Liver (tissue), 9 donors: Measurements from ENCODE around the gene METTL8. TPM values are rescaled to one million over a fixed set of nuclear protein-coding genes. Genes with fewer than 3 reads are reported as not detected.

Experiments
- DNase-seq: peaks from one replicate; pipeline ENCODE4 v3.0.0-alpha.2; 2017; ENCODE audit warnings: low spot score
- H3K27ac ChIP-seq, 2 donors: one replicate each; pipeline ENCODE4 v1.7.0; 2013; ENCODE audit warnings: inconsistent platforms in 2 of 2, low read length in 2 of 2, control low read depth in 1 of 2, low read depth in 1 of 2, mild to moderate bottlenecking in 1 of 2
- H3K27me3 ChIP-seq, 4 donors: one replicate each; pipeline versions ENCODE4 v1.6.1 to v1.7.0; 2013; ENCODE audit warnings: low read length in 3 of 4, inconsistent platforms in 1 of 4, mild to moderate bottlenecking in 1 of 4, moderate library complexity in 1 of 4; ENCODE audit not compliant: control insufficient read depth in 4 of 4, insufficient read depth in 4 of 4
- H3K36me3 ChIP-seq, 4 donors: one replicate each; pipeline versions ENCODE4 v1.6.1 to v1.7.0; 2013; ENCODE audit warnings: low read length in 3 of 4, mild to moderate bottlenecking in 3 of 4, low read depth in 1 of 4, moderate library complexity in 1 of 4; ENCODE audit not compliant: control insufficient read depth in 4 of 4, insufficient read depth in 3 of 4
- H3K4me1 ChIP-seq, 4 donors: one replicate each; pipeline versions ENCODE4 v1.6.1 to v1.7.0; 2013; ENCODE audit warnings: low read length in 3 of 4, mild to moderate bottlenecking in 3 of 4, moderate library complexity in 1 of 4; ENCODE audit not compliant: control insufficient read depth in 4 of 4, insufficient read depth in 4 of 4
- H3K4me3 ChIP-seq, 3 donors: one replicate each; pipeline versions ENCODE4 v1.6.1 to v1.7.0; 2013; ENCODE audit warnings: low read length in 3 of 3, control low read depth in 1 of 3, low read depth in 1 of 3, mild to moderate bottlenecking in 1 of 3
- H3K9ac ChIP-seq, 2 donors: one replicate each; pipeline ENCODE4 v1.7.0; 2013; ENCODE audit warnings: low read length in 2 of 2, mild to moderate bottlenecking in 2 of 2, moderate library complexity in 2 of 2, control low read depth in 1 of 2, low read depth in 1 of 2
- H3K9me3 ChIP-seq, 4 donors: one replicate each; pipeline versions ENCODE4 v1.6.1 to v1.7.0; 2013; ENCODE audit warnings: low read length in 3 of 4; ENCODE audit not compliant: control insufficient read depth in 4 of 4
- EGR1 ChIP-seq, 2 donors: IDR thresholded peaks; 2 replicates each; pipeline ENCODE4 v1.6.1; 2016 to 2018; ENCODE audit warnings: antibody characterized with exemption in 2 of 2, low read depth in 2 of 2
- FOXA1 ChIP-seq: IDR thresholded peaks from 2 replicates; pipeline ENCODE4 v1.6.1; 2016; ENCODE audit warnings: antibody characterized with exemption
- FOXA2 ChIP-seq: IDR thresholded peaks from 2 replicates; pipeline ENCODE4 v1.6.1; 2016; ENCODE audit warnings: antibody characterized with exemption
- GABPA ChIP-seq, 2 donors: IDR thresholded peaks in 1 of 2; conservative IDR thresholded peaks in 1 of 2; 2 replicates each; pipeline ENCODE4 v1.6.1; 2016; ENCODE audit warnings: antibody characterized with exemption in 2 of 2, mild to moderate bottlenecking in 1 of 2, moderate library complexity in 1 of 2
- HNF4A ChIP-seq, 2 donors: conservative IDR thresholded peaks; 2 replicates each; pipeline ENCODE4 v1.6.1; 2016; ENCODE audit warnings: antibody characterized with exemption in 2 of 2, mild to moderate bottlenecking in 2 of 2
- HNF4G ChIP-seq: IDR thresholded peaks from 2 replicates; pipeline ENCODE4 v1.6.1; 2016; ENCODE audit warnings: antibody characterized with exemption
- JUND ChIP-seq, 2 donors: IDR thresholded peaks; 2 replicates each; pipeline ENCODE4 v1.6.1; 2016; ENCODE audit warnings: antibody characterized with exemption in 2 of 2
- NR2F2 ChIP-seq: IDR thresholded peaks from 2 replicates; pipeline ENCODE4 v1.6.1; 2016; ENCODE audit warnings: antibody characterized with exemption
- RAD21 ChIP-seq, 2 donors: IDR thresholded peaks; 2 replicates each; pipeline ENCODE4 v1.6.1; 2016; ENCODE audit warnings: antibody characterized with exemption in 2 of 2, mild to moderate bottlenecking in 2 of 2
- SP1 ChIP-seq: IDR thresholded peaks from 2 replicates; pipeline ENCODE4 v1.6.1; 2018; ENCODE audit warnings: antibody characterized with exemption, mild to moderate bottlenecking
- TAF1 ChIP-seq: conservative IDR thresholded peaks from 2 replicates; pipeline ENCODE4 v1.6.1; 2016; ENCODE audit warnings: antibody characterized with exemption, mild to moderate bottlenecking
- YY1 ChIP-seq: IDR thresholded peaks from 2 replicates; pipeline ENCODE4 v1.6.1; 2016; ENCODE audit warnings: antibody characterized with exemption, mild to moderate bottlenecking
- WGBS: extraction: QIAGEN DNeasy Blood & Tissue Kit; methylation state at CpG from one replicate; pipeline ENCODE4 v1.1.7; 2013; 5-methylcytosine and 5-hydroxymethylcytosine counted together
- polyA plus RNA-seq, 2 donors: library from polyadenylated mRNA; stranded (reverse) in 1 of 2; unstranded in 1 of 2; fragments of 200-250 nt in 1 of 2; fragments of >200 nt in 1 of 2; fragmentation: Nextera tagmentation in 1 of 2; extraction: Ambion mirVana in 1 of 2; gene quantifications; one replicate each; pipeline versions ENCODE4 v1.2.1 to v1.2.3, GENCODE V29; 2013 to 2015
- total RNA-seq, 2 donors: library from RNA; depleted of rRNA; stranded (reverse); fragments of >200 nt; gene quantifications; one replicate each; pipeline ENCODE4 v1.2.3, GENCODE V29; 2014
- TF ChIP-seq, protein P1 (sequence below): IDR thresholded peaks from 2 replicates; pipeline ENCODE4 v1.6.1; 2016; ENCODE audit warnings: antibody characterized with exemption
- TF ChIP-seq, protein P2 (sequence below): IDR thresholded peaks from 2 replicates; pipeline ENCODE4 v1.6.1; 2016; ENCODE audit warnings: antibody characterized with exemption
- TF ChIP-seq, protein P3 (sequence below): IDR thresholded peaks from 2 replicates; pipeline ENCODE4 v1.6.1; 2016; ENCODE audit warnings: antibody characterized with exemption, mild to moderate bottlenecking
- TF ChIP-seq, protein P4 (sequence below): fragments of 150-350 bp; IDR thresholded peaks from 2 replicates; pipeline ENCODE4 v1.5.1; 2017; ENCODE audit warnings: improper control_type of control experiment, low read depth, low read length; ENCODE audit not compliant: missing input control
- donor health status: healthy.
- donor health status: healthy.
- donor health status: healthy.
- donor health status: healthy.
- donor health status: healthy.

The METTL8 gene
- total and polyA plus RNA-seq, 4 donors, result 3.6 to 8.1 (median 5.9) TPM

DNA sequence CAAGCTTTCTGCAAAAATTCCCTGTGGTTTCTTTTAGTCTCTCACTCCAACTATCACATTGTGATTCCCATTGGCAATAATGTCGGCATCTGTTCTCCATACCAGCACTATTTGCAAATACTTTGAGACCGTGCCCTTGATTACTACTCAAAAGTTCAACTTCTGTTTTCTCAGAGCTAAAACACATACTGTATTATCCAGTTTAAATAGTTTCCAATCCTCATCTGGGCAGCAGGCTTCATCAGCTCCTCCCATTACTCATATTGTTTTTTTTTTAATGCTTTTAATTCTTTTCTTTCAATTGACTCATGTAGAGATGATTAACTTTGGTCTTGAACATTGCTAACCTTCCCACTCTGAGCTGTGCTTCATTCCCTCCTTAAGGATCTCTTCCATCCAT lies 135.8 kb downstream of the METTL8 start:
- Histone ChIP-seq H3K4me3 (no peak overlapping the region), H3K27ac (no peak overlapping the region), H3K4me1 (no peaks in the 10 kb centered on the region), H3K27me3 (no peaks in the 10 kb centered on the region), H3K9me3 (peaks cover 0 to 3% (median 0%) of the 10 kb centered on the region in 4 donors), H3K9ac (no peak overlapping the region), H3K36me3 (no peaks in the 10 kb centered on the region)
- WGBS, result 90% methylated on average over 2 of the region's 2 CpGs
- DNase-seq, result no peak
- no peak for TF ChIP-seq FOXA1
- TF ChIP-seq, protein P1, sequence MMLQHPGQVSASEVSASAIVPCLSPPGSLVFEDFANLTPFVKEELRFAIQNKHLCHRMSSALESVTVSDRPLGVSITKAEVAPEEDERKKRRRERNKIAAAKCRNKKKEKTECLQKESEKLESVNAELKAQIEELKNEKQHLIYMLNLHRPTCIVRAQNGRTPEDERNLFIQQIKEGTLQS, result no peak
- TF ChIP-seq JUND (IDR thresholded peaks at IDR 0.05), result no peak
- TF ChIP-seq RAD21 (IDR thresholded peaks at IDR 0.05), result no peak
- TF ChIP-seq, protein P2, sequence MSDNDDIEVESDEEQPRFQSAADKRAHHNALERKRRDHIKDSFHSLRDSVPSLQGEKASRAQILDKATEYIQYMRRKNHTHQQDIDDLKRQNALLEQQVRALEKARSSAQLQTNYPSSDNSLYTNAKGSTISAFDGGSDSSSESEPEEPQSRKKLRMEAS, result no peak
- no peak for TF ChIP-seq EGR1 (IDR thresholded peaks at IDR 0.05; ENCODE audit: low read depth in 2 of 2)
- TF ChIP-seq, protein P3, sequence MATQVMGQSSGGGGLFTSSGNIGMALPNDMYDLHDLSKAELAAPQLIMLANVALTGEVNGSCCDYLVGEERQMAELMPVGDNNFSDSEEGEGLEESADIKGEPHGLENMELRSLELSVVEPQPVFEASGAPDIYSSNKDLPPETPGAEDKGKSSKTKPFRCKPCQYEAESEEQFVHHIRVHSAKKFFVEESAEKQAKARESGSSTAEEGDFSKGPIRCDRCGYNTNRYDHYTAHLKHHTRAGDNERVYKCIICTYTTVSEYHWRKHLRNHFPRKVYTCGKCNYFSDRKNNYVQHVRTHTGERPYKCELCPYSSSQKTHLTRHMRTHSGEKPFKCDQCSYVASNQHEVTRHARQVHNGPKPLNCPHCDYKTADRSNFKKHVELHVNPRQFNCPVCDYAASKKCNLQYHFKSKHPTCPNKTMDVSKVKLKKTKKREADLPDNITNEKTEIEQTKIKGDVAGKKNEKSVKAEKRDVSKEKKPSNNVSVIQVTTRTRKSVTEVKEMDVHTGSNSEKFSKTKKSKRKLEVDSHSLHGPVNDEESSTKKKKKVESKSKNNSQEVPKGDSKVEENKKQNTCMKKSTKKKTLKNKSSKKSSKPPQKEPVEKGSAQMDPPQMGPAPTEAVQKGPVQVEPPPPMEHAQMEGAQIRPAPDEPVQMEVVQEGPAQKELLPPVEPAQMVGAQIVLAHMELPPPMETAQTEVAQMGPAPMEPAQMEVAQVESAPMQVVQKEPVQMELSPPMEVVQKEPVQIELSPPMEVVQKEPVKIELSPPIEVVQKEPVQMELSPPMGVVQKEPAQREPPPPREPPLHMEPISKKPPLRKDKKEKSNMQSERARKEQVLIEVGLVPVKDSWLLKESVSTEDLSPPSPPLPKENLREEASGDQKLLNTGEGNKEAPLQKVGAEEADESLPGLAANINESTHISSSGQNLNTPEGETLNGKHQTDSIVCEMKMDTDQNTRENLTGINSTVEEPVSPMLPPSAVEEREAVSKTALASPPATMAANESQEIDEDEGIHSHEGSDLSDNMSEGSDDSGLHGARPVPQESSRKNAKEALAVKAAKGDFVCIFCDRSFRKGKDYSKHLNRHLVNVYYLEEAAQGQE, result no peak
- TF ChIP-seq YY1, result no peak
- TF ChIP-seq HNF4G, result no peak
- TF ChIP-seq FOXA2, result no peak
- TF ChIP-seq NR2F2, result no peak
- no peak for TF ChIP-seq GABPA (IDR thresholded peaks at IDR 0.05 in 1 of 2, conservative IDR thresholded peaks at IDR 0.05 in 1 of 2)
- TF ChIP-seq, protein P4, sequence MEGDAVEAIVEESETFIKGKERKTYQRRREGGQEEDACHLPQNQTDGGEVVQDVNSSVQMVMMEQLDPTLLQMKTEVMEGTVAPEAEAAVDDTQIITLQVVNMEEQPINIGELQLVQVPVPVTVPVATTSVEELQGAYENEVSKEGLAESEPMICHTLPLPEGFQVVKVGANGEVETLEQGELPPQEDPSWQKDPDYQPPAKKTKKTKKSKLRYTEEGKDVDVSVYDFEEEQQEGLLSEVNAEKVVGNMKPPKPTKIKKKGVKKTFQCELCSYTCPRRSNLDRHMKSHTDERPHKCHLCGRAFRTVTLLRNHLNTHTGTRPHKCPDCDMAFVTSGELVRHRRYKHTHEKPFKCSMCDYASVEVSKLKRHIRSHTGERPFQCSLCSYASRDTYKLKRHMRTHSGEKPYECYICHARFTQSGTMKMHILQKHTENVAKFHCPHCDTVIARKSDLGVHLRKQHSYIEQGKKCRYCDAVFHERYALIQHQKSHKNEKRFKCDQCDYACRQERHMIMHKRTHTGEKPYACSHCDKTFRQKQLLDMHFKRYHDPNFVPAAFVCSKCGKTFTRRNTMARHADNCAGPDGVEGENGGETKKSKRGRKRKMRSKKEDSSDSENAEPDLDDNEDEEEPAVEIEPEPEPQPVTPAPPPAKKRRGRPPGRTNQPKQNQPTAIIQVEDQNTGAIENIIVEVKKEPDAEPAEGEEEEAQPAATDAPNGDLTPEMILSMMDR, result no peak
- no peak for TF ChIP-seq TAF1

DNA sequence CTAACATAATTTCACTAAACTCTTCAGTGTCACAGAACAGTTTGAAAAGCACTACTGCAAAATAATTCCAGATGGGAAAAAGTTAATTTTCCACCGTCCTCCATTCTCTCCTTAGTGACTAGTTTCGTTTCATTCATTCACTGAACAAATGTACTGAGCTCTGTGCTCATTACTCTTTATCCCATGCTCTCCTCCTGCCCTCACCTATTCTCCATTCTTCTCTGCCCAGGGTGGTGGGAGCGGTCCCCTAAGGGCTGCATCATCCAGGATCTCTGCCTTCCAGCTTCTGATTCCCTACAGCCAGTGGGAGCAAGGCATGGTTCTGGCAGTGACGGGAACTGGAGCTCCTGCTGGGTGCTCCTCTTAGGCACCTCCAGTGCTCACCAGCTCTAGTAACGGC lies 139.2 kb downstream of the METTL8 start:
- H3K27ac ChIP-seq, result no peak overlapping the region
- no peak overlapping the region for H3K4me3 ChIP-seq
- no peak overlapping the region for H3K9ac ChIP-seq
- H3K27me3 ChIP-seq, result no peaks in the 10 kb centered on the region
- no peak for TF ChIP-seq SP1
- TF ChIP-seq, protein P1, result no peak
- no peak for TF ChIP-seq FOXA1
- TF ChIP-seq EGR1 (IDR thresholded peaks at IDR 0.05; ENCODE audit: low read depth in 2 of 2), result no peak
- TF ChIP-seq, protein P3, result no peak
- TF ChIP-seq HNF4A (conservative IDR thresholded peaks at IDR 0.05), result no peak
- no peak for TF ChIP-seq JUND (IDR thresholded peaks at IDR 0.05)
- no peak for TF ChIP-seq GABPA (IDR thresholded peaks at IDR 0.05 in 1 of 2, conservative IDR thresholded peaks at IDR 0.05 in 1 of 2)
- WGBS, result 94% methylated on average over 5 of the region's 5 CpGs
- H3K9me3 ChIP-seq, result peaks cover 0 to 3% (median 0%) of the 10 kb centered on the region in 4 donors
- no peaks in the 10 kb centered on the region for H3K4me1 ChIP-seq
- no peak for DNase-seq
- no peaks in the 10 kb centered on the region for H3K36me3 ChIP-seq
